Upper lobe of left lung (tissue), 4 donors: ENCODE data around the gene EWSR1.

ENCODE experiments used
- EP300 ChIP-seq, 4 donors: sonication (generic); formaldehyde crosslinking; IDR thresholded peaks; one replicate each; pipeline ENCODE4 v1.5.1; 2017; ENCODE audit warnings: antibody characterized with exemption in 4 of 4, control low read depth in 2 of 4
- TF ChIP-seq, protein P1 (sequence below), 6 experiments: fragments of 450-650 bp in 4 of 6; fragments of 200-600 bp in 2 of 6; sonication (generic) in 2 of 6; IDR thresholded peaks; one replicate each; pipeline ENCODE4 v1.5.1; 2016 to 2019; ENCODE audit warnings: antibody characterized with exemption in 6 of 6

DNA sequence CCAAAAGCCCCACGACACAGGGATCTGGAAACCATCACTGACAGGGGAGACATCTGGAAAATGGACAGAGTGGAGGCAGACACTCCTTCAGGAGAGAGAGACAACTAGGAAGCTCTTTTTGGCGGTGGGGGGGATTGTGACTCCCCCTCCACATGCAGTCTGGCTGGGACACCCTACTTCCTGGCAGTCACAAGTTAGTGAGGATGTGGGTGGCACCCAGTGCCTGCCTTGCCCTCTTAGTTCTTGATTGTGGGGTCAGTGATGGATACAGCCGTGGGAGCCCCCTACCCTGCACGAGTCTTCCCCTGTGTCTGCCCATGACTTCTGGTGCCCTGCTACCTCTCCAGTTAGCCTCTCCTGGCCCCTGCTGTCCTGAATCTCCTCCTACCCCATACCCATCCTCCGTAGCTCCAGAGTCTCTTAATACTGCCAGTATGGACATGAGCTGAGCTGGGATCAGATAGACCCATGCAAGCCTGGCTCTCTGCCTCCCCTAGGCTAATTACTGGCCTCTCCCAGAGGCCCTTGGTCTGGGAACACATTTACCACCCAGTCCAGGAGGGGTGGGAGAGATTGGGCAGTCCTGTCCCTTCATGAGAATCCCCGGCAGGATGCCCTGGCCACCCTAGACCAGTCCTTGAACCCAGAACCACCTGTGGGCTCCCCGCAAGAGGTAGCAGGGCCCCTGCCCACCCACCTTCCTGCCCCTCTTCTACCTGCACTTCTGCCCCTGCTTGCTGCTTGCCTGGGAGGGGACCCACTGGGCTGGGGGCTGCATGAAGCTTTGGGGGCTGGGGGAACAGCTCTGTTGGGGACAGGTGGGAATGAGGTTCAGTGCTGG lies 23.1 kb upstream of the EWSR1 start:
- no peak for TF ChIP-seq EP300 (IDR thresholded peaks at IDR 0.05)
- TF ChIP-seq, protein P1, sequence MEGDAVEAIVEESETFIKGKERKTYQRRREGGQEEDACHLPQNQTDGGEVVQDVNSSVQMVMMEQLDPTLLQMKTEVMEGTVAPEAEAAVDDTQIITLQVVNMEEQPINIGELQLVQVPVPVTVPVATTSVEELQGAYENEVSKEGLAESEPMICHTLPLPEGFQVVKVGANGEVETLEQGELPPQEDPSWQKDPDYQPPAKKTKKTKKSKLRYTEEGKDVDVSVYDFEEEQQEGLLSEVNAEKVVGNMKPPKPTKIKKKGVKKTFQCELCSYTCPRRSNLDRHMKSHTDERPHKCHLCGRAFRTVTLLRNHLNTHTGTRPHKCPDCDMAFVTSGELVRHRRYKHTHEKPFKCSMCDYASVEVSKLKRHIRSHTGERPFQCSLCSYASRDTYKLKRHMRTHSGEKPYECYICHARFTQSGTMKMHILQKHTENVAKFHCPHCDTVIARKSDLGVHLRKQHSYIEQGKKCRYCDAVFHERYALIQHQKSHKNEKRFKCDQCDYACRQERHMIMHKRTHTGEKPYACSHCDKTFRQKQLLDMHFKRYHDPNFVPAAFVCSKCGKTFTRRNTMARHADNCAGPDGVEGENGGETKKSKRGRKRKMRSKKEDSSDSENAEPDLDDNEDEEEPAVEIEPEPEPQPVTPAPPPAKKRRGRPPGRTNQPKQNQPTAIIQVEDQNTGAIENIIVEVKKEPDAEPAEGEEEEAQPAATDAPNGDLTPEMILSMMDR (IDR thresholded peaks at IDR 0.05), result no peak
